Amygdala (tissue), 56 donors: Measurements from ENCODE around the gene ROCK2.

ENCODE experiments used
- DNase-seq, 56 donors: peaks; one replicate each; lab custom pipeline; 2025; lab: John Stamatoyannopoulos, UW

The ROCK2 gene

GRCh38 chr2:11344342-11344955, at the start of gene ROCK2:
TSS of gene ROCK2 (minus strand) at chr2:11344636. CDS start at chr2:11344136, 500 bp downstream.
- DNase-seq: peak in 55 of 56 donors; percentile 20 to 87 (median 72)

- no peak for DNase-seq
These were observed 49.3 kb upstream of the ROCK2 start for GRCh38 chr2:11393711-11394236.

- DNase-seq: no peak
These were observed 47.5 kb upstream of the ROCK2 start for GRCh38 chr2:11391942-11392266.

- no peak for DNase-seq
These were observed 45.9 kb upstream of the ROCK2 start for GRCh38 chr2:11390399-11390658.

- no peak for DNase-seq
These were observed 45.3 kb upstream of the ROCK2 start for GRCh38 chr2:11389551-11390398.

GRCh38 chr2:11389052-11389420, 44.6 kb upstream of the ROCK2 start:
- DNase-seq: no peak

- no peak for DNase-seq
These were observed 44.0 kb upstream of the ROCK2 start for GRCh38 chr2:11388262-11389051.

GRCh38 chr2:11387843-11388242, 43.4 kb upstream of the ROCK2 start:
- no peak for DNase-seq

GRCh38 chr2:11387100-11387390, 42.6 kb upstream of the ROCK2 start:
- DNase-seq: no peak

GRCh38 chr2:11385847-11386246, 41.4 kb upstream of the ROCK2 start:
- no peak for DNase-seq

- no peak for DNase-seq
These were observed 40.8 kb upstream of the ROCK2 start for GRCh38 chr2:11385216-11385615.

GRCh38 chr2:11379558-11379957, 35.1 kb upstream of the ROCK2 start:
- DNase-seq: no peak

- no peak for DNase-seq
These were observed 33.6 kb upstream of the ROCK2 start for GRCh38 chr2:11377928-11378545.

GRCh38 chr2:11376071-11376470, 31.6 kb upstream of the ROCK2 start:
- no peak for DNase-seq

GRCh38 chr2:11375689-11376027, 31.2 kb upstream of the ROCK2 start:
- DNase-seq: no peak

- no peak for DNase-seq
These were observed 30.7 kb upstream of the ROCK2 start for GRCh38 chr2:11375025-11375688.

GRCh38 chr2:11373096-11373495, 28.7 kb upstream of the ROCK2 start:
- no peak for DNase-seq

GRCh38 chr2:11371092-11371937, 26.9 kb upstream of the ROCK2 start:
- DNase-seq: no peak

GRCh38 chr2:11370377-11371091, 26.1 kb upstream of the ROCK2 start:
- no peak for DNase-seq
